SK-N-SH (cell line): ENCODE measurements around the gene ROR2. TPM values are rescaled to one million over a fixed set of nuclear protein-coding genes. Genes with fewer than 3 reads are reported as not detected.

Experiments used
- CTCF ChIA-PET: fragments of 300-600, 350-600 bp; formaldehyde crosslinking; extraction: SDS; loops from one replicate; lab custom pipeline; 2021; lab: Yijun Ruan, JAX
- POLR2A ChIA-PET: fragments of 350-600 bp; sonication (Branson Sonifier 250); formaldehyde crosslinking; extraction: SDS; loops from one replicate; lab custom pipeline; 2020; ENCODE audit warnings: antibody characterized with exemption, inconsistent platforms; lab: Yijun Ruan, JAX
- DNase-seq: peaks from one replicate; pipeline ENCODE4 v3.0.0; 2012
- H2AFZ ChIP-seq: fragments of 200-600 bp; sonication (generic); 2 replicates; pipeline ENCODE4 v1.8.1; 2016; ENCODE audit warnings: antibody characterized with exemption, mild to moderate bottlenecking, low read depth
- H3F3A ChIP-seq: fragments of 200-600 bp; sonication (generic); replicated peaks from 2 replicates; pipeline ENCODE3; 2016; ENCODE audit warnings: antibody characterized with exemption, mild to moderate bottlenecking; ENCODE audit not compliant: insufficient read depth
- H3K27ac ChIP-seq, 2 experiments: fragments of 200-500 bp in 1 of 2; fragments of 200-600 bp in 1 of 2; sonication (Bioruptor generic) in 1 of 2; sonication (generic), shearing (Covaris generic) in 1 of 2; 2 replicates each; pipeline versions ENCODE4 v1.5.1 to v1.6.1; 2014 to 2016; ENCODE audit warnings: low read depth in 2 of 2, inconsistent platforms in 1 of 2, low read length in 1 of 2, mild to moderate bottlenecking in 1 of 2, mixed read lengths in 1 of 2
- H3K27me3 ChIP-seq: fragments of 200-600 bp; sonication (generic), shearing (Covaris generic); 2 replicates; pipeline ENCODE4 v1.6.1; 2016; ENCODE audit warnings: mixed run types; ENCODE audit not compliant: insufficient read depth
- H3K36me3 ChIP-seq, 2 experiments: fragments of 200-500 bp in 1 of 2; fragments of 200-600 bp in 1 of 2; sonication (Bioruptor generic) in 1 of 2; sonication (generic) in 1 of 2; replicated peaks in 1 of 2; 2 replicates each; pipeline versions ENCODE3 to v1.5.1; 2014 to 2016; ENCODE audit warnings: low read length in 1 of 2, mild to moderate bottlenecking in 1 of 2; ENCODE audit not compliant: insufficient read depth in 2 of 2, control insufficient read depth in 1 of 2
- H3K4me1 ChIP-seq, 2 experiments: fragments of 200-500 bp in 1 of 2; fragments of 200-600 bp in 1 of 2; sonication (Bioruptor generic) in 1 of 2; sonication (generic), shearing (Covaris generic) in 1 of 2; 2 replicates each; pipeline versions ENCODE4 v1.5.1 to v1.6.1; 2014 to 2016; ENCODE audit warnings: low read depth in 1 of 2, low read length in 1 of 2, mixed run types in 1 of 2; ENCODE audit not compliant: insufficient read depth in 2 of 2, control insufficient read depth in 1 of 2
- H3K4me2 ChIP-seq: fragments of 200-600 bp; sonication (generic), shearing (Covaris generic); 2 replicates; pipeline ENCODE4 v1.6.1; 2017; ENCODE audit warnings: mixed run types
- H3K4me3 ChIP-seq, 2 experiments: fragments of 200-500 bp in 1 of 2; fragments of 200-600 bp in 1 of 2; sonication (Bioruptor generic) in 1 of 2; sonication (generic), shearing (Covaris generic) in 1 of 2; 2 replicates each; pipeline versions ENCODE4 v1.5.1 to v1.8.1; 2014 to 2016; ENCODE audit warnings: low read depth in 2 of 2, inconsistent platforms in 1 of 2, low read length in 1 of 2, mild to moderate bottlenecking in 1 of 2, mixed read lengths in 1 of 2, moderate library complexity in 1 of 2
- H3K79me2 ChIP-seq: fragments of 200-600 bp; sonication (generic); 2 replicates; pipeline ENCODE4 v1.8.1; 2017; ENCODE audit warnings: mild to moderate bottlenecking; ENCODE audit not compliant: insufficient read depth
- H3K9ac ChIP-seq: fragments of 200-600 bp; sonication (generic); 2 replicates; pipeline ENCODE4 v1.6.1; 2017; ENCODE audit warnings: mixed run types
- H3K9me2 ChIP-seq: fragments of 200-600 bp; sonication (generic); 2 replicates; pipeline ENCODE4 v1.6.1; 2017; ENCODE audit warnings: mixed run types
- H3K9me3 ChIP-seq: fragments of 200-600 bp; sonication (generic); 2 replicates; pipeline ENCODE4 v1.6.1; 2017; ENCODE audit warnings: mixed run types, mild to moderate bottlenecking, moderate library complexity
- H4K20me1 ChIP-seq: fragments of 200-600 bp; sonication (generic); 2 replicates; pipeline ENCODE4 v1.6.1; 2017; ENCODE audit warnings: mild to moderate bottlenecking, mixed run types; ENCODE audit not compliant: insufficient read depth
- EP300 ChIP-seq, 2 experiments: IDR thresholded peaks; 2 replicates each; pipeline versions ENCODE4 v1.4.0 to v1.6.1; 2012; ENCODE audit warnings: borderline replicate concordance in 1 of 2, low read depth in 1 of 2, low read length in 1 of 2
- EZH2phosphoT487 ChIP-seq: fragments of 200-600 bp; sonication (generic); IDR thresholded peaks from 2 replicates; pipeline ENCODE4 v1.6.1; 2017; ENCODE audit warnings: low read depth, mixed run types, mild to moderate bottlenecking, antibody characterized with exemption, moderate library complexity, borderline replicate concordance
- FOXJ3 ChIP-seq: sonication (generic); formaldehyde crosslinking; IDR thresholded peaks from 2 replicates; pipeline ENCODE4 v1.5.1; 2020; ENCODE audit warnings: mild to moderate bottlenecking, missing genetic modification reagents
- FOXM1 ChIP-seq: IDR thresholded peaks from 2 replicates; pipeline ENCODE4 v1.4.0; 2012; ENCODE audit warnings: low read depth, mild to moderate bottlenecking
- GABPA ChIP-seq: IDR thresholded peaks from 2 replicates; pipeline ENCODE4 v1.4.0; 2012; ENCODE audit warnings: low read depth, mild to moderate bottlenecking
- GATA2 ChIP-seq: sonication (generic); formaldehyde crosslinking; IDR thresholded peaks from 2 replicates; pipeline ENCODE4 v1.5.0; 2020; ENCODE audit warnings: mild to moderate bottlenecking, missing genetic modification reagents
- MEF2A ChIP-seq: IDR thresholded peaks from 2 replicates; pipeline ENCODE4 v1.4.0; 2012; ENCODE audit warnings: low read depth, borderline replicate concordance
- NRF1 ChIP-seq: IDR thresholded peaks from 2 replicates; pipeline ENCODE4 v1.6.1; 2012; ENCODE audit warnings: low read depth, mild to moderate bottlenecking, low read length
- PBX3 ChIP-seq: IDR thresholded peaks from 2 replicates; pipeline ENCODE4; 2012
- POLR2AphosphoS5 ChIP-seq: IDR thresholded peaks from 2 replicates; pipeline ENCODE4 v1.6.1; 2012; ENCODE audit warnings: low read depth, low read length
- RFX5 ChIP-seq: IDR thresholded peaks from 2 replicates; pipeline ENCODE4 v1.6.1; 2012; ENCODE audit warnings: mild to moderate bottlenecking, improper control_type of control experiment, low read length
- RXRA ChIP-seq: IDR thresholded peaks from 2 replicates; pipeline ENCODE4 v1.4.0; 2012; ENCODE audit warnings: low read depth, mild to moderate bottlenecking, borderline replicate concordance
- SIN3A ChIP-seq: IDR thresholded peaks from 2 replicates; pipeline ENCODE4 v1.6.1; 2012; ENCODE audit warnings: low read depth, mild to moderate bottlenecking, low read length, moderate library complexity, borderline replicate concordance
- SMC3 ChIP-seq: IDR thresholded peaks from 2 replicates; pipeline ENCODE4 v1.6.1; 2012; ENCODE audit warnings: low read depth, low read length, improper control_type of control experiment
- TAF1 ChIP-seq: IDR thresholded peaks from 2 replicates; pipeline ENCODE4 v1.6.1; 2012; ENCODE audit warnings: low read depth, mild to moderate bottlenecking, low read length, moderate library complexity, borderline replicate concordance
- TCF12 ChIP-seq: IDR thresholded peaks from 2 replicates; pipeline ENCODE4 v1.4.0; 2012
- YY1 ChIP-seq: IDR thresholded peaks from 2 replicates; pipeline ENCODE4 v1.4.0; 2012; ENCODE audit warnings: low read depth, mild to moderate bottlenecking
- WGBS: methylation state at CpG from one replicate; pipeline ENCODE4 v1.1.6; 2017; ENCODE audit warnings: low lambda C conversion rate; 5-methylcytosine and 5-hydroxymethylcytosine counted together
- polyA plus RNA-seq, 3 experiments: library from polyadenylated mRNA; depleted of rRNA; stranded (reverse); fragments of >200 nt; gene quantifications; 2 replicates each; pipeline ENCODE4 v1.2.3, GENCODE V29; 2012
- TF ChIP-seq, protein P1 (sequence below): IDR thresholded peaks from 2 replicates; pipeline ENCODE4 v1.6.1; 2012; ENCODE audit warnings: mild to moderate bottlenecking, low read depth, low read length, moderate library complexity
- TF ChIP-seq, protein P2 (sequence below): IDR thresholded peaks from 2 replicates; pipeline ENCODE4 v1.4.0; 2012; ENCODE audit warnings: low read depth, borderline replicate concordance
- TF ChIP-seq, protein P3 (sequence below): fragments of 150-350 bp; IDR thresholded peaks from 2 replicates; pipeline ENCODE4 v1.6.1; 2016; ENCODE audit warnings: mild to moderate bottlenecking, low read depth, low read length

Gene ROR2
- polyA plus RNA-seq, 1 of the 3 experiments (the other 2 are of a cell fraction), result 0.43 TPM

- TF ChIP-seq GABPA, result no peak
- TF ChIP-seq YY1, result no peak
- peak; percentile 19 for TF ChIP-seq FOXJ3 (CRISPR knock-in tag)
- TF ChIP-seq NRF1, result peak; percentile 22; the same call in 1 of the 2 replicates
- no peak for TF ChIP-seq EZH2phosphoT487
- TF ChIP-seq, protein P1, sequence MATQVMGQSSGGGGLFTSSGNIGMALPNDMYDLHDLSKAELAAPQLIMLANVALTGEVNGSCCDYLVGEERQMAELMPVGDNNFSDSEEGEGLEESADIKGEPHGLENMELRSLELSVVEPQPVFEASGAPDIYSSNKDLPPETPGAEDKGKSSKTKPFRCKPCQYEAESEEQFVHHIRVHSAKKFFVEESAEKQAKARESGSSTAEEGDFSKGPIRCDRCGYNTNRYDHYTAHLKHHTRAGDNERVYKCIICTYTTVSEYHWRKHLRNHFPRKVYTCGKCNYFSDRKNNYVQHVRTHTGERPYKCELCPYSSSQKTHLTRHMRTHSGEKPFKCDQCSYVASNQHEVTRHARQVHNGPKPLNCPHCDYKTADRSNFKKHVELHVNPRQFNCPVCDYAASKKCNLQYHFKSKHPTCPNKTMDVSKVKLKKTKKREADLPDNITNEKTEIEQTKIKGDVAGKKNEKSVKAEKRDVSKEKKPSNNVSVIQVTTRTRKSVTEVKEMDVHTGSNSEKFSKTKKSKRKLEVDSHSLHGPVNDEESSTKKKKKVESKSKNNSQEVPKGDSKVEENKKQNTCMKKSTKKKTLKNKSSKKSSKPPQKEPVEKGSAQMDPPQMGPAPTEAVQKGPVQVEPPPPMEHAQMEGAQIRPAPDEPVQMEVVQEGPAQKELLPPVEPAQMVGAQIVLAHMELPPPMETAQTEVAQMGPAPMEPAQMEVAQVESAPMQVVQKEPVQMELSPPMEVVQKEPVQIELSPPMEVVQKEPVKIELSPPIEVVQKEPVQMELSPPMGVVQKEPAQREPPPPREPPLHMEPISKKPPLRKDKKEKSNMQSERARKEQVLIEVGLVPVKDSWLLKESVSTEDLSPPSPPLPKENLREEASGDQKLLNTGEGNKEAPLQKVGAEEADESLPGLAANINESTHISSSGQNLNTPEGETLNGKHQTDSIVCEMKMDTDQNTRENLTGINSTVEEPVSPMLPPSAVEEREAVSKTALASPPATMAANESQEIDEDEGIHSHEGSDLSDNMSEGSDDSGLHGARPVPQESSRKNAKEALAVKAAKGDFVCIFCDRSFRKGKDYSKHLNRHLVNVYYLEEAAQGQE, result no peak
- no peak for TF ChIP-seq FOXM1
These were observed 49.8 kb downstream of the ROR2 start (continued) for GRCh38 chr9:91900055-91900796.

DNA sequence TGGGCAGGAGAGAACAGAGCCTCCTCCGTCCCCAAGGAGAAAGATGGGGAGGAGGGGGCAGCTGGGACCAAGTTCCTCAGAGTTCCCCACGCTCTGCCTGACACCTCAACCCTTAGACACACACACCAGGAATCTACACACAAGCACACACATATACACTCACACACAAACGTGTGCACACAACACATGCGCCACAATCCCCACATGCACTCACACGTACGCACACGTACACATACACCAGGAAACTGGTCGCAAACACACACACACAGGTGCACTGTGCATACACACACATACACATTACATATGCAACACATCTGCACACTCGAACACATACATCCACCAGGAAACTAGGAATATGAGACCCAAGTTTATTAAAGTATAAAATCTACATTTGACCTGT, 50.4 kb downstream of the ROR2 start:
- H3K36me3 ChIP-seq, result no peaks in the 10 kb centered on the region
- H4K20me1 ChIP-seq, result no peaks in the 10 kb centered on the region
- H3K9me3 ChIP-seq, result no peaks in the 10 kb centered on the region
- no peak overlapping the region for H2AFZ ChIP-seq
- DNase-seq, result no peak
- no peaks in the 10 kb centered on the region for H3K27me3 ChIP-seq
- H3K79me2 ChIP-seq, result no peaks in the 10 kb centered on the region
- no peak overlapping the region for H3K9ac ChIP-seq
- ChIA-PET CTCF (interaction anchor here (1.0 to 6.6 kb wide), 6 partner anchors 8 to 165 kb away, joined by 3 to 54 read pairs (median 6); partner anchors contain the start of gene ROR2), POLR2A (no interaction called here)
- no peaks in the 10 kb centered on the region for H3K9me2 ChIP-seq
- no peak overlapping the region for H3K4me2 ChIP-seq
- TF ChIP-seq, protein P2, sequence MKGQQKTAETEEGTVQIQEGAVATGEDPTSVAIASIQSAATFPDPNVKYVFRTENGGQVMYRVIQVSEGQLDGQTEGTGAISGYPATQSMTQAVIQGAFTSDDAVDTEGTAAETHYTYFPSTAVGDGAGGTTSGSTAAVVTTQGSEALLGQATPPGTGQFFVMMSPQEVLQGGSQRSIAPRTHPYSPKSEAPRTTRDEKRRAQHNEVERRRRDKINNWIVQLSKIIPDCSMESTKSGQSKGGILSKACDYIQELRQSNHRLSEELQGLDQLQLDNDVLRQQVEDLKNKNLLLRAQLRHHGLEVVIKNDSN, result no peak
- TF ChIP-seq PBX3, result no peak
- no peak for TF ChIP-seq RFX5
- TF ChIP-seq GATA2, result no peak
- no peak for TF ChIP-seq YY1
- TF ChIP-seq TCF12, result no peak
- TF ChIP-seq TAF1, result no peak
- TF ChIP-seq, protein P3, sequence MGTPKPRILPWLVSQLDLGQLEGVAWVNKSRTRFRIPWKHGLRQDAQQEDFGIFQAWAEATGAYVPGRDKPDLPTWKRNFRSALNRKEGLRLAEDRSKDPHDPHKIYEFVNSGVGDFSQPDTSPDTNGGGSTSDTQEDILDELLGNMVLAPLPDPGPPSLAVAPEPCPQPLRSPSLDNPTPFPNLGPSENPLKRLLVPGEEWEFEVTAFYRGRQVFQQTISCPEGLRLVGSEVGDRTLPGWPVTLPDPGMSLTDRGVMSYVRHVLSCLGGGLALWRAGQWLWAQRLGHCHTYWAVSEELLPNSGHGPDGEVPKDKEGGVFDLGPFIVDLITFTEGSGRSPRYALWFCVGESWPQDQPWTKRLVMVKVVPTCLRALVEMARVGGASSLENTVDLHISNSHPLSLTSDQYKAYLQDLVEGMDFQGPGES, result no peak
- no peak for TF ChIP-seq SMC3
- TF ChIP-seq RXRA, result no peak
- TF ChIP-seq MEF2A, result no peak
- TF ChIP-seq EP300 (IDR thresholded peaks at IDR 0.05; ENCODE audit: borderline replicate concordance in 1 of 2, low read depth in 1 of 2, low read length in 1 of 2), result no peak
- no peak for TF ChIP-seq SIN3A
- no peak for TF ChIP-seq POLR2AphosphoS5
- H3F3A ChIP-seq, result no peaks in the 10 kb centered on the region
- H3K4me3 ChIP-seq, result no peak overlapping the region
- peaks cover 18 to 62% of the 10 kb centered on the region in 2 experiments; a peak in 3 of 4 replicates for H3K4me1 ChIP-seq
- 72% methylated on average over 9 of the region's 9 CpGs for WGBS
- peak overlapping the region in 1 of 2 experiments; percentile 97; a peak in 2 of 4 replicates for H3K27ac ChIP-seq
